Thyroid gland (tissue), 4 donors: ENCODE data around the gene ZNF846. TPM values are rescaled to one million over a fixed set of nuclear protein-coding genes. Genes with fewer than 3 reads are reported as not detected.
A peak's percentile ranks its signal among the peaks of the same experiment; 100 is the strongest.
"Not testable (repeated sequence)": the region's sequence is repeated elsewhere in the genome, so short reads cannot be mapped to it uniquely, and the experiment has no call there.

Experiments used
- DNase-seq, 2 donors: peaks; one replicate each; pipeline ENCODE4 v3.0.0-alpha.2; 2019
- H3K27ac ChIP-seq, 3 donors: fragments of 200-600 bp; sonication (generic); 1 replicate in 2 of 3; 2 replicates in 1 of 3; pipeline ENCODE4 v1.5.1; 2016 to 2019; ENCODE audit warnings: mild to moderate bottlenecking in 1 of 3, moderate library complexity in 1 of 3
- H3K27me3 ChIP-seq: fragments of 200-600 bp; sonication (generic); one replicate; pipeline ENCODE4 v1.5.1; 2019
- H3K36me3 ChIP-seq, 2 donors: fragments of 200-600 bp; sonication (generic); one replicate each; pipeline ENCODE4 v1.5.1; 2016 to 2019
- H3K4me1 ChIP-seq, 2 donors: fragments of 200-600 bp; sonication (generic); one replicate each; pipeline ENCODE4 v1.5.1; 2017 to 2019
- H3K4me3 ChIP-seq, 3 donors: fragments of 200-600 bp; sonication (generic); replicated peaks in 1 of 3; 1 replicate in 2 of 3; 2 replicates in 1 of 3; pipeline ENCODE4 v1.5.1; 2016; ENCODE audit warnings: mild to moderate bottlenecking in 1 of 3
- H3K9me3 ChIP-seq: fragments of 200-600 bp; sonication (generic); one replicate; pipeline ENCODE4 v1.5.1; 2017
- CTCF ChIP-seq, 6 experiments: fragments of 200-600 bp in 3 of 6; fragments of 450-650 bp in 3 of 6; sonication (generic) in 3 of 6; IDR thresholded peaks; one replicate each; pipeline ENCODE4 v1.5.1; 2016 to 2019; ENCODE audit warnings: antibody characterized with exemption in 6 of 6, mild to moderate bottlenecking in 2 of 6, inconsistent platforms in 1 of 6, moderate library complexity in 1 of 6
- POLR2A ChIP-seq, 2 donors: fragments of 450-650 bp; IDR thresholded peaks; one replicate each; pipeline ENCODE4 v1.6.1; 2017; ENCODE audit warnings: antibody characterized with exemption in 2 of 2, mild to moderate bottlenecking in 2 of 2, moderate library complexity in 1 of 2
- WGBS, 2 donors: methylation state at CpG; one replicate each; pipeline ENCODE4 v1.1.5; 2017; 5-methylcytosine and 5-hydroxymethylcytosine counted together
- intact Hi-C: fragments of 100-400 bp; cut with DNase I; formaldehyde crosslinking; loops from one replicate; pipeline ENCODE4 v1.15.1; 2023
- total RNA-seq, 4 donors: library from RNA; depleted of rRNA; stranded (reverse); fragments of >200 nt; gene quantifications; one replicate each; pipeline ENCODE4 v1.2.3, GENCODE V29; 2016

Gene ZNF846
- total RNA-seq, 4 donors from 2014 or later: 12.1 to 24.4 (median 19.3) TPM

- TF ChIP-seq POLR2A (IDR thresholded peaks at IDR 0.05) (no peak), CTCF (IDR thresholded peaks at IDR 0.05) (no peak)
- 68 to 90% methylated on average over 5 of the region's 5 CpGs for WGBS, 2 donors
These were observed 26.9 kb downstream of the ZNF846 start for GRCh38 chr19:9741476-9742171.

GRCh38 chr19:9735986-9736385 lies 32.6 kb downstream of the ZNF846 start:
- Histone ChIP-seq H3K9me3 (no peaks in the 10 kb centered on the region), H3K4me1 (no peaks in the 10 kb centered on the region), H3K36me3 (no peaks in the 10 kb centered on the region), H3K27ac (no peak overlapping the region), H3K4me3 (no peak overlapping the region), H3K27me3 (no peaks in the 10 kb centered on the region)
- TF ChIP-seq CTCF (IDR thresholded peaks at IDR 0.05) (no peak), POLR2A (IDR thresholded peaks at IDR 0.05) (no peak)
- WGBS, 2 donors: 93 to 95% methylated on average over 10 of the region's 10 CpGs
- DNase-seq: no peak
- intact Hi-C loops: no loop called here

More at GRCh38 chr19:9741476-9742171, 26.9 kb downstream of the ZNF846 start:
- intact Hi-C loops: no loop called here
- H3K4me3 ChIP-seq: no peak overlapping the region
- H3K9me3 ChIP-seq: no peaks in the 10 kb centered on the region
- DNase-seq: peak in 1 of 2 donors; percentile 63
- H3K4me1 ChIP-seq: no peaks in the 10 kb centered on the region
- no peaks in the 10 kb centered on the region for H3K36me3 ChIP-seq
- peak overlapping the region in 1 of 3 donors; percentile 76 for H3K27ac ChIP-seq
- no peaks in the 10 kb centered on the region for H3K27me3 ChIP-seq

GRCh38 chr19:9730056-9730455 lies 38.5 kb downstream of the ZNF846 start:
- DNase-seq, H3K36me3 ChIP-seq, intact Hi-C loops, H3K27me3 ChIP-seq, H3K9me3 ChIP-seq, H3K4me3 ChIP-seq, H3K27ac ChIP-seq: not testable (repeated sequence)
- WGBS, 2 donors: 84 to 91% methylated on average over 7 to 8 of the region's 10 CpGs
- H3K4me1 ChIP-seq: peaks cover 3 to 14% of the 10 kb centered on the region in 2 donors

- Histone ChIP-seq H3K27ac (no peak overlapping the region), H3K36me3 (no peaks in the 10 kb centered on the region), H3K27me3 (no peaks in the 10 kb centered on the region), H3K4me1 (peaks cover 9 to 18% of the 10 kb centered on the region in 2 donors), H3K4me3 (no peak overlapping the region), H3K9me3 (no peaks in the 10 kb centered on the region)
- TF ChIP-seq POLR2A (IDR thresholded peaks at IDR 0.05): no peak
- TF ChIP-seq CTCF (IDR thresholded peaks at IDR 0.05): no peak
- WGBS, 2 donors: 80 to 84% methylated on average over 4 of the region's 4 CpGs
- no peak for DNase-seq
- intact Hi-C loops: no loop called here
These were observed 39.4 kb downstream of the ZNF846 start for GRCh38 chr19:9729162-9729561.

GRCh38 chr19:9727644-9728043 lies 40.9 kb downstream of the ZNF846 start:
- no peaks in the 10 kb centered on the region for H3K27me3 ChIP-seq
- no peak overlapping the region for H3K4me3 ChIP-seq
- TF ChIP-seq POLR2A (IDR thresholded peaks at IDR 0.05) (no peak), CTCF (IDR thresholded peaks at IDR 0.05) (no peak)
- intact Hi-C loops: no loop called here
- 83 to 84% methylated on average over 2 to 3 of the region's 3 CpGs for WGBS, 2 donors
- H3K4me1 ChIP-seq: peaks cover 9 to 18% of the 10 kb centered on the region in 2 donors
- no peaks in the 10 kb centered on the region for H3K9me3 ChIP-seq
- H3K27ac ChIP-seq: no peak overlapping the region
- no peak for DNase-seq
- no peaks in the 10 kb centered on the region for H3K36me3 ChIP-seq
